ENCODE measurements around the gene DDX21. TPM values are rescaled to one million over a fixed set of nuclear protein-coding genes. Genes with fewer than 3 reads are reported as not detected.
"Not testable (repeated sequence)": the region's sequence is repeated elsewhere in the genome, so short reads cannot be mapped to it uniquely, and the experiment has no call there.

The DDX21 gene
- 31.0 TPM for total RNA-seq
- long read RNA-seq, full-length matches to known transcripts, result 19 of 31 reads
- long read RNA-seq, partial matches to known transcripts, result 12 of 31 reads
- long read RNA-seq, other reads (novel, unspliced or antisense), result 0 of 31 reads

- intact Hi-C loops (cut with DNase I), result loop anchor here (1.0 kb wide), 1 partner anchor 137 kb away; no protein-coding TSS in a partner anchor
- peak; percentile 96 for DNase-seq (ENCODE audit: low spot score)
Observed at GRCh38 chr10:68955832-68956532, at the start of gene DDX21. TSS of gene DDX21 (plus strand) at chr10:68956170. CDS start at chr10:68956226, 56 bp downstream.

GRCh38 chr10:68924593-68924992 lies 31.4 kb upstream of the DDX21 start:
- intact Hi-C loops (cut with DNase I), result no loop called here
- DNase-seq (ENCODE audit: low spot score), result no peak

DNA sequence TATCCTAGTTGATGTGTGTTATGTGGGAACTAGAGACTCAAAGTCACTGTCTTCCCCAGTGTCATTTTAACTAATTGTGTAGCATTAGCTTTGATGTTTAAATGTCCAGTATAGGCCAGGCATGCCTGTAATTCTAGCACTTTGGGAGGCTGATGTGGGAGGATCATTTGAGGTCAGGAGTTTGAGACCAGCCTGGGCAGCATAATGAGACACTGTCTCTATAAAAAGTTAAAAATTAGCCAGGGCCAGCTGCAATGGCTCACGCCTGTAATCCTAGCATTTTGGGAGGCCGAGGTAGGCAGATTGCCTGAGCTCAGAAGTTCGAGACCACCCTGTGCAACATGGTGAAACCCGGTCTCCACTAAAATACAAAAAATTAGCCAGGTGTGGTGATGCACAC lies 30.5 kb upstream of the DDX21 start:
- no peak for DNase-seq (ENCODE audit: low spot score)
- intact Hi-C loops (cut with DNase I), result no loop called here

GRCh38 chr10:68929157-68929556 lies 26.8 kb upstream of the DDX21 start:
- intact Hi-C loops (cut with DNase I); DNase-seq (ENCODE audit: low spot score): not testable (repeated sequence)

- DNase-seq (ENCODE audit: low spot score); intact Hi-C loops (cut with DNase I): not testable (repeated sequence)
Observed at GRCh38 chr10:68929888-68930287, 26.1 kb upstream of the DDX21 start.

DNA sequence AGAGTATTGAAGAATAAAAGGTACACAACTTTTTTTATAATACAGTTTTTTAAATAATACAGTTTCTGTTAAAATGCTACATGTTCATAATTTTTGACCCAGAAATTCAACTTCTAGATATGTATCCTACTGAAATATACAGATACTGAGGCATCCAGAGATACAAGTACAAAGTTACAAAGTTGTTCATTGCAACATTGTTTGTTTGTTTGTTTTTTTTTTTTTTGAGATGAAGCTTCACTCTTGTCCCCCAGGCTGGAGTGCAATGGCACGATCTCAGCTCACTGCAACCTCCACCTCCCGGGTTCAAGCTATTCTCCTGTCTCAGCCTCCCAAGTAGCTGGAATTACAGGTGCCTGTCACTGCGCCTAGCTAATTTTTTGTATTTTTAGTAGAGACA lies 23.1 kb upstream of the DDX21 start:
- DNase-seq (ENCODE audit: low spot score); intact Hi-C loops (cut with DNase I): not testable (repeated sequence)

- intact Hi-C loops (cut with DNase I), result no loop called here
- no peak for DNase-seq (ENCODE audit: low spot score)
Observed at GRCh38 chr10:68934994-68935393, 21.0 kb upstream of the DDX21 start.

DNA sequence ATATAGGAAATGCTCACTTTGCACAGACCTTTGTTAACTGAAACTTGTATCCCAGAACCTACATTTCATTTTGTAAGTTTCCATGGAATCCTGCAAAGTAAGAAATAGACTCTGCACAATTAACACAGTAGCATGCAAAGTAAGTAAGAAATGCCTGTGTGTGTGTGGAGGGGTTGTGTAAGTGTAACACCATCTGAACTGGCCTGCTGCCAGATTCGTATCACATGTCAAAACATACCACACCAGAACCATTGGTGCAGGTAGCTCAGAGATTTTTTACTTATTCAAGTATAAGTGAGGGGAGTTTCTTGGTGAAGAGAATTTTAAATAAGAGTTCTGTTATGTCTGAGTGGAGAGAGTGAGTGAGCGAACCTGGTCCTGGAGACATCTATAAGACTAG lies 17.9 kb upstream of the DDX21 start:
- intact Hi-C loops (cut with DNase I), result no loop called here
- DNase-seq (ENCODE audit: low spot score), result no peak

- DNase-seq (ENCODE audit: low spot score), result no peak
- intact Hi-C loops (cut with DNase I), result no loop called here
Observed at GRCh38 chr10:68938884-68939283, 17.1 kb upstream of the DDX21 start.

DNA sequence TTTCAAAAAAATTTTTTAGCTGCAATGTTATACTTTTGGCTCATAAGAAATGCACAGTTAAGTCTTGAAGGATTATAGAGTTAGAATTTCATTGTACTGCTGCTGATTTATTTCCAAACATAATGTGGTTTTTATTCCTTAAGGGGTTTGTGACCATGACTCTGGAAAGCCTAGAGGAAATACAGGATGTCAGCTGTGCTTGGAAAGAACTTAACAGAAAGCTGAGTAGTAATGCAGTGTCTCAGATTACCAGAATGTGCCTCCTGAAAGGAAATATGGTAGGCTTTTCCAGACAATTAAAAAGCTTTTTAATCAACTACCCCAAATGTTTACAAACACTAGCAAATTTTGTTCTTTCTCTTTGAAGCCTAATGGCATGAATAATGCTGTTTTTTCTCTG lies 15.1 kb upstream of the DDX21 start:
- intact Hi-C loops (cut with DNase I); DNase-seq (ENCODE audit: low spot score): not testable (repeated sequence)

DNA sequence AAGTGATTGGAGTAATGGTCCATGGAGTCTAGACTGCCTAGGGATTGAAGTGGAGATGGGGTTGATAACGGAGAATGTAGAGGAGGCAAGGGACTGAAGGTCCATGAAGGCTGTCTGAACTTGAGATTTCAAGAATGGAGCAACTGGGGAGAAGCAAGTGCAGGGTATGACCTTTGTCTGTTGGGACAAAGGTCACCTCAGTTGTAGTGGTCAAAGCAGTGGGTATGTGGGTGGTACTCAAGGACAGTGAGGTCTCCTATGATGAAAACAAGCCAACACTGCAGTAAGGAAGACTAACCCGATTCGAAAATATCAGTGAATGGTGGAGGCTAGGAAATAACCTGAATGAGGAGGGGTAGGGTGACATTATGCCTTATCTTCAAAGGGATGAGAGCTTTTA lies 5.4 kb upstream of the DDX21 start:
- intact Hi-C loops (cut with DNase I), result no loop called here
- no peak for DNase-seq (ENCODE audit: low spot score)

- no peak for DNase-seq (ENCODE audit: low spot score)
- intact Hi-C loops (cut with DNase I), result loop anchor here (1.0 kb wide), 1 partner anchor 138 kb away; no protein-coding TSS in a partner anchor
Observed at GRCh38 chr10:68954904-68955303, 1.1 kb upstream of the DDX21 start.

GRCh38 chr10:68955355-68955831 lies 577 bp upstream of the DDX21 start:
- intact Hi-C loops (cut with DNase I), result loop anchor here (1.0 kb wide), 1 partner anchor 138 kb away; no protein-coding TSS in a partner anchor
- no peak for DNase-seq (ENCODE audit: low spot score)

DNA sequence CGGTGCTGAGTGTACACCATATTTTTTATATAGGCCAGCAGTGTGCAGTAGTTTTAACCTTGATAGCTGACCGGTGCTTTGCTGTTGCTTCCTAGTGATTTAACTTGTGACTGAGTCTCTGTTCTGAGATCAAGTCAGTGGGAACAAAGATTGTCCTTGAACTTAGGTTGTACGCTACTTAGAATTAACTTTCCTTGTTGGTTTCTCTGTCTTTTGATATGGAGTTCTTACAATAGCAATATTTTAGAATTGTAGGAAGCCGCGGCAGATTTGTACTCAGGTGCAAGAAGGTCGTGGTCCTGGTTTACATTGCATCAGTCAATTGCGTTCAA lies 1.3 kb downstream of the DDX21 start:
- no peak for DNase-seq (ENCODE audit: low spot score)
- intact Hi-C loops (cut with DNase I), result no loop called here

DNA sequence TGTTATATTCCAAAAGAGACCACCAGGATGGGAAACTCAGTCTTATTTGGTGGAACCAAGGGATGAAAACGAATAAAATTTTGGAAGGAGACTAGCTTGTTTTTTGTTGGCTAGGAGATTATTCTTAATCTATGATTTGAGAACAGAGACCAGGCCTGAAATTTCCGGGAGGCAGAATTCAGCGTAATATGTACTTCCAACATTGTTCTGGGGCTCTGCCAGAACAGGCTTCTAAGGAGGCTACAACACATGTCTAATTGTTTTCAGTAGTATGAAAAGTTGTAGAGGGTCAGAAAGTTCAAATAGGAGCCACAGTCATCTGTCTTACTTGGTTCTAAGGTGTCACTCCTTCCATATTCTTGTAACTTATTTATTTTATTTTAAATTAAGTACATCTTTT lies 1.7 kb downstream of the DDX21 start:
- intact Hi-C loops (cut with DNase I), result no loop called here

DNA sequence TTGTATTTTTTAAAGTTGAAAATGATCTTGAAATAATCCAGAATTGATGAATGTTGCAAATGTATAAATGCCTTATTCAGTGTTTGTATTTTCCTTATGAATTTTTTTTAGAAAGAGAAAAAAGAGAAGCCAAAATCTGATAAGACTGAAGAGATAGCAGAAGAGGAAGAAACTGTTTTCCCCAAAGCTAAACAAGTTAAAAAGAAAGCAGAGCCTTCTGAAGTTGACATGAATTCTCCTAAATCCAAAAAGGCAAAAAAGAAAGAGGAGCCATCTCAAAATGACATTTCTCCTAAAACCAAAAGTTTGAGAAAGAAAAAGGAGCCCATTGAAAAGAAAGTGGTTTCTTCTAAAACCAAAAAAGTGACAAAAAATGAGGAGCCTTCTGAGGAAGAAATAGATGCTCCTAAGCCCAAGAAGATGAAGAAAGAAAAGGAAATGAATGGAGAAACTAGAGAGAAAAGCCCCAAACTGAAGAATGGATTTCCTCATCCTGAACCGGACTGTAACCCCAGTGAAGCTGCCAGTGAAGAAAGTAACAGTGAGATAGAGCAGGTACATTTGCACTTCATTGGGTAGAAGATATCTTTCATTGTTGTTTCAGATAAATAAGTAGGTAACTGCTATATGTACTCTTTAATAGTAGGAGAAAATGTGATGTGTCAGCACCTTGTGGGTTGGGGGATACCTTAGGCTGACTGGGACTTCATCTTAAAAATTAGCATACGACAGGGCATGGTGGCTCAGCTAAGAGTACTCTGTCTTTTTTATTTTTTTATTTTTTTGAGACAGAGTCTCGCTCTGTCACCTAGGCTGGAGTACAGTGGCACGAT lies 3.9 kb downstream of the DDX21 start:
- no peak for DNase-seq (ENCODE audit: low spot score)
- intact Hi-C loops (cut with DNase I), result no loop called here

More for the DNA sequence above, 1.7 kb downstream of the DDX21 start:
- no peak for DNase-seq (ENCODE audit: low spot score)

DNA sequence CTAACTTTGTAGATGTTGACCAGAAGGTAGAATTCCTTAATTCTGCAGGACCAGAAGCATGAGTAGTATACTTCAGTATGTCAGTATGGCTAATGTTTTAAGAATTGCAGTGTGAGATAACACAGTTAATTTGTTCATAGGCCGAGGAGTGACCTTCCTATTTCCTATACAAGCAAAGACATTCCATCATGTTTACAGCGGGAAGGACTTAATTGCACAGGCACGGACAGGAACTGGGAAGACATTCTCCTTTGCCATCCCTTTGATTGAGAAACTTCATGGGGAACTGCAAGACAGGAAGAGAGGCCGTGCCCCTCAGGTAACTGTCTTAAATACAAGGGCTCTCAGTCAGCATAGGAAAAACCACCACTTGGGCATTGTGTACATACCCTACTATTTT lies 7.2 kb downstream of the DDX21 start:
- DNase-seq (ENCODE audit: low spot score), result no peak
- intact Hi-C loops (cut with DNase I), result no loop called here

- DNase-seq (ENCODE audit: low spot score), result no peak
- intact Hi-C loops (cut with DNase I), result no loop called here
Observed at GRCh38 chr10:68973975-68974374, 18.0 kb downstream of the DDX21 start.

DNA sequence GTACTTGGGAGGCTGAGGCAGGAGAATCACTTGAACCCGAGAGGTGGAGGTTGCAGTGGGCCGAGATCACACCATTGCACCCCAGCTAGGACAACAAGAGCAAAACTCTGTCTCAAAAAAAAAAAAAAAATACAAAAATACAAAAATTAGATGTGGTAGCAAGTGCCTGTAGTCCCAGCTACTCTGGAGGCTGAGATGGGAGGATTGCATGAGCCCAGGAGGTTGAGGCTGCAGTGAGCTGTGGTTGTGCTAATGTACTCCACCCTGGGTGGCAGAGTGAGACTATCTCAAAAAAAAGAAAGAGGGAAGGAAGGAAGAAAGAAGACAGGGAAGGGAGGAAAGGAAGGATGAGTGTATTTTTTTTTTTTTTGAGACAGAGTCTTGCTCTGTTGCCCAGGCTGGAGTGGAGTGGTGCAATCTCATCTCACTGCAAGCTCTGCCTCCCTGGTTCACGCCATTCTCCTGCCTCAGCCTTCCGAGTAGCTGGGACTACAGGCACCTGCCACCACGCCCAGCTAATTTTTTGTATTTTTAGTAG lies 20.0 kb downstream of the DDX21 start:
- DNase-seq (ENCODE audit: low spot score); intact Hi-C loops (cut with DNase I): not testable (repeated sequence)

DNA sequence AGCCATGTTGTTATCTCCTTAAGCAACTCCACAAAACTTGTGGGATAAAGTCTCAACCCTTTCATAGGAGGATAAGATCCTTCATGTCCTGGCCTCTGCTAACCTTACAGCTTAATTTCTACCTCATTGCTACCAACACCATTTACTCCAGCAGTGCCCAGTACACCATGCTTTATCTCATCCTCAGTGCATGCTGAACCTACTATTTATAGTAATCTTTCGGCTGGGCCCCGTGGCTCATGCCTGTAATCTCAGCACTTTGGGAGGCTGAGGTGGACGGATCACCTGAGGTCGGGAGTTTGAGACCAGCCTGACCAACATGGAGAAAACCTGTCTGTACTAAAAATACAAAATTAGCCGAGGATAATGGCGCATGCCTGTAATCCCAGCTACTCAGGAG lies 23.8 kb downstream of the DDX21 start:
- intact Hi-C loops (cut with DNase I), result not testable (repeated sequence)

More for the DNA sequence above, 23.8 kb downstream of the DDX21 start:
- DNase-seq (ENCODE audit: low spot score), result not testable (repeated sequence)

Measured in cardiac septum (tissue), 1 donor.